ENCODE measurements around the gene MMP15.

The MMP15 gene

GRCh38 chr16:58024486-58025350 is 836 bp upstream of the MMP15 start:
- Histone ChIP-seq H3K18ac (ENCODE audit: low read depth in 1 of 2, low read length in 2 of 2) (peak overlapping the region; percentile 50 to 71), H3K23ac (ENCODE audit: low read length in 2 of 2) (peak overlapping the region in 1 of 2 experiments; percentile 36), H4K8ac (ENCODE audit: low read length) (peak overlapping the region; percentile 72), H3K4me1 (ENCODE audit: control insufficient read depth, insufficient read depth, low read depth, low read length) (peaks cover 53% of the 10 kb centered on the region), H3K9ac (ENCODE audit: low read length) (peak overlapping the region; percentile 60), H2BK12ac (ENCODE audit: low read length in 2 of 2) (peak overlapping the region in 1 of 2 experiments; percentile 24), H2BK5ac (ENCODE audit: low read depth, low read length, poor library complexity, severe bottlenecking) (no peak overlapping the region), H4K91ac (ENCODE audit: low read length) (peak overlapping the region; percentile 10), H3K14ac (ENCODE audit: low read length in 2 of 2) (no peak overlapping the region), H3K27me3 (ENCODE audit: control insufficient read depth in 1 of 2, insufficient read depth in 1 of 2, low read length in 2 of 2) (peaks cover 30 to 44% of the 10 kb centered on the region in 2 experiments), H3K9me3 (ENCODE audit: control insufficient read depth, low read length) (no peaks in the 10 kb centered on the region), H2AFZ (ENCODE audit: low read depth, low read length) (peak overlapping the region; percentile 57), H2AK5ac (ENCODE audit: low read length, severe bottlenecking) (no peak overlapping the region), H3K4me3 (ENCODE audit: insufficient read depth in 1 of 2, low read depth in 1 of 2, low read length in 2 of 2) (peak overlapping the region; percentile 48 to 78), H3K4ac (ENCODE audit: low read depth in 1 of 2, low read length in 2 of 2) (no peak overlapping the region), H2BK15ac (ENCODE audit: low read depth, poor library complexity, severe bottlenecking) (peak overlapping the region; percentile 74), H3K27ac (ENCODE audit: low read length, poor library complexity, severe bottlenecking) (no peak overlapping the region), H3K4me2 (ENCODE audit: low read length, poor library complexity, severe bottlenecking) (peak overlapping the region; percentile 87), H3K36me3 (ENCODE audit: control insufficient read depth in 1 of 2, insufficient read depth in 2 of 2, low read depth in 1 of 2, low read length in 2 of 2) (peaks cover 4 to 24% of the 10 kb centered on the region in 2 experiments), H2BK120ac (ENCODE audit: low read depth, low read length) (no peak overlapping the region), H3K79me1 (replicated peaks; ENCODE audit: low read length, poor library complexity, severe bottlenecking) (peaks cover 7% of the 10 kb centered on the region)
- 9% methylated on average over 56 of the region's 57 CpGs for WGBS
- peak; percentile 33 for DNase-seq

GRCh38 chr16:58026139-58026704 is 668 bp downstream of the MMP15 start:
- H3K4me3 ChIP-seq (ENCODE audit: insufficient read depth in 1 of 2, low read depth in 1 of 2, low read length in 2 of 2), result peak overlapping the region; percentile 72 to 78
- peak; percentile 61 for DNase-seq
- H2BK120ac ChIP-seq (ENCODE audit: low read depth, low read length), result no peak overlapping the region
- H3K14ac ChIP-seq (ENCODE audit: low read length in 2 of 2), result peak overlapping the region in 1 of 2 experiments; percentile 26
- H3K79me1 ChIP-seq (replicated peaks; ENCODE audit: low read length, poor library complexity, severe bottlenecking), result peaks cover 9% of the 10 kb centered on the region
- H3K18ac ChIP-seq (ENCODE audit: low read depth in 1 of 2, low read length in 2 of 2), result peak overlapping the region; percentile 66 to 92
- peak overlapping the region in 1 of 2 experiments; percentile 92 for H3K23ac ChIP-seq (ENCODE audit: low read length in 2 of 2)
- peak overlapping the region; percentile 8 for H4K8ac ChIP-seq (ENCODE audit: low read length)
- peak overlapping the region; percentile 18 for H3K9ac ChIP-seq (ENCODE audit: low read length)
- WGBS, result 0% methylated on average over 47 of the region's 65 CpGs
- H3K27me3 ChIP-seq (ENCODE audit: control insufficient read depth in 1 of 2, insufficient read depth in 1 of 2, low read length in 2 of 2), result peaks cover 35 to 44% of the 10 kb centered on the region in 2 experiments
- peaks cover 0 to 17% of the 10 kb centered on the region in 2 experiments for H3K36me3 ChIP-seq (ENCODE audit: control insufficient read depth in 1 of 2, insufficient read depth in 2 of 2, low read depth in 1 of 2, low read length in 2 of 2)
- H3K4me1 ChIP-seq (ENCODE audit: control insufficient read depth, insufficient read depth, low read depth, low read length), result peaks cover 52% of the 10 kb centered on the region
- peak overlapping the region in 1 of 2 experiments; percentile 64 for H2BK12ac ChIP-seq (ENCODE audit: low read length in 2 of 2)
- H3K27ac ChIP-seq (ENCODE audit: low read length, poor library complexity, severe bottlenecking), result no peak overlapping the region
- H4K91ac ChIP-seq (ENCODE audit: low read length), result peak overlapping the region; percentile 87
- no peak overlapping the region for H2BK5ac ChIP-seq (ENCODE audit: low read depth, low read length, poor library complexity, severe bottlenecking)
- H3K4ac ChIP-seq (ENCODE audit: low read depth in 1 of 2, low read length in 2 of 2), result peak overlapping the region in 1 of 2 experiments; percentile 53
- H2AFZ ChIP-seq (ENCODE audit: low read depth, low read length), result no peak overlapping the region
- H2AK5ac ChIP-seq (ENCODE audit: low read length, severe bottlenecking), result no peak overlapping the region
- H2BK15ac ChIP-seq (ENCODE audit: low read depth, poor library complexity, severe bottlenecking), result peak overlapping the region; percentile 74
- H3K9me3 ChIP-seq (ENCODE audit: control insufficient read depth, low read length), result no peaks in the 10 kb centered on the region
- peak overlapping the region; percentile 87 for H3K4me2 ChIP-seq (ENCODE audit: low read length, poor library complexity, severe bottlenecking)

- H3K36me3 ChIP-seq (ENCODE audit: control insufficient read depth in 1 of 2, insufficient read depth in 2 of 2, low read depth in 1 of 2, low read length in 2 of 2), result peaks cover 0 to 16% of the 10 kb centered on the region in 2 experiments
- no peak overlapping the region for H4K91ac ChIP-seq (ENCODE audit: low read length)
- no peak overlapping the region for H2AFZ ChIP-seq (ENCODE audit: low read depth, low read length)
- H3K14ac ChIP-seq (ENCODE audit: low read length in 2 of 2), result peak overlapping the region in 1 of 2 experiments; percentile 26
- H4K8ac ChIP-seq (ENCODE audit: low read length), result no peak overlapping the region
- H3K9ac ChIP-seq (ENCODE audit: low read length), result peak overlapping the region; percentile 32
- H3K4ac ChIP-seq (ENCODE audit: low read depth in 1 of 2, low read length in 2 of 2), result peak overlapping the region in 1 of 2 experiments; percentile 35
- H3K18ac ChIP-seq (ENCODE audit: low read depth in 1 of 2, low read length in 2 of 2), result peak overlapping the region; percentile 19 to 92
- WGBS, result under 1% methylated on average over 29 of the region's 38 CpGs
- H3K4me3 ChIP-seq (ENCODE audit: insufficient read depth in 1 of 2, low read depth in 1 of 2, low read length in 2 of 2), result peak overlapping the region; percentile 72 to 78
- peak overlapping the region; percentile 73 for H2BK15ac ChIP-seq (ENCODE audit: low read depth, poor library complexity, severe bottlenecking)
- H2BK120ac ChIP-seq (ENCODE audit: low read depth, low read length), result no peak overlapping the region
- no peak for DNase-seq
- H3K27me3 ChIP-seq (ENCODE audit: control insufficient read depth in 1 of 2, insufficient read depth in 1 of 2, low read length in 2 of 2), result peaks cover 35 to 44% of the 10 kb centered on the region in 2 experiments
- no peak overlapping the region for H3K27ac ChIP-seq (ENCODE audit: low read length, poor library complexity, severe bottlenecking)
- peaks cover 9% of the 10 kb centered on the region for H3K79me1 ChIP-seq (replicated peaks; ENCODE audit: low read length, poor library complexity, severe bottlenecking)
- H2BK5ac ChIP-seq (ENCODE audit: low read depth, low read length, poor library complexity, severe bottlenecking), result no peak overlapping the region
- H3K4me1 ChIP-seq (ENCODE audit: control insufficient read depth, insufficient read depth, low read depth, low read length), result peaks cover 51% of the 10 kb centered on the region
- no peaks in the 10 kb centered on the region for H3K9me3 ChIP-seq (ENCODE audit: control insufficient read depth, low read length)
- peak overlapping the region; percentile 87 for H3K4me2 ChIP-seq (ENCODE audit: low read length, poor library complexity, severe bottlenecking)
- H2AK5ac ChIP-seq (ENCODE audit: low read length, severe bottlenecking), result no peak overlapping the region
- peak overlapping the region in 1 of 2 experiments; percentile 84 for H3K23ac ChIP-seq (ENCODE audit: low read length in 2 of 2)
- H2BK12ac ChIP-seq (ENCODE audit: low read length in 2 of 2), result peak overlapping the region in 1 of 2 experiments; percentile 64
These were observed 1.2 kb downstream of the MMP15 start for GRCh38 chr16:58026705-58027160.

All from mesenchymal stem cell (in vitro differentiated cells and primary cell).